GM19099 (cell line): Measurements from ENCODE around the gene SF3B2.

Experiments
- POLR2A ChIP-seq: IDR thresholded peaks from 3 replicates; pipeline ENCODE4 v1.6.1; 2011; ENCODE audit warnings: low read depth; ENCODE audit not compliant: insufficient read length; ENCODE audit errors: extremely low read depth

The SF3B2 gene

GRCh38 chr11:66012946-66013761 lies 39.0 kb upstream of the SF3B2 start:
- TF ChIP-seq POLR2A, result no peak

- TF ChIP-seq POLR2A, result no peak
These were observed 38.4 kb upstream of the SF3B2 start for GRCh38 chr11:66013762-66014100.

- no peak for TF ChIP-seq POLR2A
These were observed 37.2 kb upstream of the SF3B2 start for GRCh38 chr11:66014804-66015453.

GRCh38 chr11:66015454-66015881 lies 36.7 kb upstream of the SF3B2 start:
- no peak for TF ChIP-seq POLR2A

GRCh38 chr11:66015936-66016792 lies 36.0 kb upstream of the SF3B2 start:
- no peak for TF ChIP-seq POLR2A

- TF ChIP-seq POLR2A, result no peak
These were observed 35.4 kb upstream of the SF3B2 start for GRCh38 chr11:66016793-66017177.

- no peak for TF ChIP-seq POLR2A
These were observed 34.8 kb upstream of the SF3B2 start for GRCh38 chr11:66017321-66017720.

- no peak for TF ChIP-seq POLR2A
These were observed 32.0 kb upstream of the SF3B2 start for GRCh38 chr11:66020212-66020611.

- TF ChIP-seq POLR2A, result no peak
These were observed 31.4 kb upstream of the SF3B2 start for GRCh38 chr11:66020618-66021357.

- TF ChIP-seq POLR2A, result no peak
These were observed 29.6 kb upstream of the SF3B2 start for GRCh38 chr11:66022401-66023185.

GRCh38 chr11:66026017-66026529 lies 26.1 kb upstream of the SF3B2 start, which contains the start of gene CATSPER1:
TSS of gene CATSPER1 (minus strand) at chr11:66026479. CDS start at chr11:66026379, 100 bp downstream.
- TF ChIP-seq POLR2A, result no peak

GRCh38 chr11:66032957-66033735 lies 19.0 kb upstream of the SF3B2 start:
- no peak for TF ChIP-seq POLR2A
